Activated B cell treated with CpG ODN at 0.5 μM for 24 hours (primary cell): ENCODE results near the gene ADAMTS12. TPM values are rescaled to one million over a fixed set of nuclear protein-coding genes. Genes with fewer than 3 reads are reported as not detected.

Experiments
- ATAC-seq: fragments of 200-7000 bp; cut with Tn5 transposase; one replicate; pipeline ENCODE4 v1.10.0; 2021; ENCODE audit warnings: low read depth, mild to moderate bottlenecking, moderate library complexity
- CTCF ChIA-PET: fragments of 350-600 bp; sonication (Branson Sonifier 250); formaldehyde crosslinking; loops from one replicate; lab custom pipeline; 2021; ENCODE audit warnings: antibody characterized with exemption; lab: Charles Lee
- POLR2A ChIA-PET: fragments of 350-600 bp; sonication (Branson Sonifier 250); formaldehyde crosslinking; loops from one replicate; lab custom pipeline; 2021; ENCODE audit warnings: antibody characterized with exemption; lab: Charles Lee
- DNase-seq: peaks from one replicate; pipeline ENCODE4 v3.0.0; 2022
- H3K27ac Mint-ChIP-seq: one replicate; pipeline ENCODE4 v1.8.0; 2020; ENCODE audit warnings: mixed read lengths
- H3K27me3 Mint-ChIP-seq: one replicate; pipeline ENCODE4 v1.8.0; 2021; ENCODE audit warnings: mixed read lengths
- H3K36me3 Mint-ChIP-seq: one replicate; pipeline ENCODE4 v1.8.0; 2021; ENCODE audit warnings: low read depth, mixed read lengths
- H3K4me1 Mint-ChIP-seq: one replicate; pipeline ENCODE4 v1.8.0; 2021; ENCODE audit warnings: mixed read lengths
- H3K4me3 Mint-ChIP-seq: one replicate; pipeline ENCODE4 v1.8.0; 2020; ENCODE audit warnings: mild to moderate bottlenecking, mixed read lengths
- H3K9me3 Mint-ChIP-seq: one replicate; pipeline ENCODE4 v1.8.0; 2020; ENCODE audit warnings: mixed read lengths
- CTCF ChIP-seq: fragments of 200-600 bp; IDR thresholded peaks from one replicate; pipeline ENCODE4 v1.8.0; 2022; ENCODE audit warnings: antibody characterized with exemption, mild to moderate bottlenecking
- intact Hi-C: fragments of 100-400 bp; cut with micrococcal nuclease; formaldehyde crosslinking; loops from one replicate; pipeline ENCODE4 v1.15.1; 2024
- total RNA-seq: library from RNA; stranded (reverse); gene quantifications from 2 replicates; pipeline ENCODE4 v1.2.3, GENCODE V29; 2022

Gene ADAMTS12
- total RNA-seq, 1 donor from 2014 or later = not detected

DNA sequence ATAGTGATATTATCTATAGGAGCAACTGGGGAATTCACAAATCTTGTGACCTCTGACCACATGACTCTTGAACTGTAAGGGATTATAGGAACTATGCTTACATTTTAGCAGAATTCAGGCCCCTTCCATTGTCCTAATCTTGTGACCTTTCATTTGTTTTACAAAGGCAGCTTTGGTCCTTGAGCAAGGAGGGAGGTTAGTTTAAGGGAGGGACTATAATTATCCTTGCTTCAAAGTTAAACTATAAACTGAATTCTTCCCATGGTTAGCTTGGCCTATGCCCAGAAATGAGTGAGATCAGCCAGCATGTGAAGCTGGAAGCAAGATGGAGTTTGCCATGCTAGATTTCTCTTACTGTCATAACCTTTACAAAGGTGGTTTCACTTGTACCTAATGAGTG lies 399.8 kb downstream of the ADAMTS12 start:
- no peak overlapping the region for H3K4me3 Mint-ChIP-seq
- ChIA-PET POLR2A (no interaction called here), CTCF (no interaction called here)
- no peaks in the 10 kb centered on the region for H3K36me3 Mint-ChIP-seq
- intact Hi-C loops = no loop called here
- ATAC-seq (no peak), DNase-seq (no peak)
- no peaks in the 10 kb centered on the region for H3K27me3 Mint-ChIP-seq
- no peaks in the 10 kb centered on the region for H3K9me3 Mint-ChIP-seq
- TF ChIP-seq CTCF = no peak
- H3K4me1 Mint-ChIP-seq = no peaks in the 10 kb centered on the region
- no peak overlapping the region for H3K27ac Mint-ChIP-seq

- H3K27me3 Mint-ChIP-seq = no peaks in the 10 kb centered on the region
- intact Hi-C loops = no loop called here
- no peak for TF ChIP-seq CTCF
- H3K9me3 Mint-ChIP-seq = no peaks in the 10 kb centered on the region
- no peak for DNase-seq
- H3K4me3 Mint-ChIP-seq = no peak overlapping the region
- CTCF ChIA-PET = no interaction called here
- POLR2A ChIA-PET = no interaction called here
- H3K27ac Mint-ChIP-seq = no peak overlapping the region
- no peaks in the 10 kb centered on the region for H3K4me1 Mint-ChIP-seq
- ATAC-seq = no peak
- no peaks in the 10 kb centered on the region for H3K36me3 Mint-ChIP-seq
These were observed 401.6 kb downstream of the ADAMTS12 start for GRCh38 chr5:33490071-33490665.

GRCh38 chr5:33489481-33490067 lies 402.2 kb downstream of the ADAMTS12 start:
- intact Hi-C loops = no loop called here
- DNase-seq = no peak
- Mint-ChIP-seq H3K36me3 (no peaks in the 10 kb centered on the region), H3K27ac (no peak overlapping the region), H3K4me1 (no peaks in the 10 kb centered on the region), H3K4me3 (no peak overlapping the region), H3K9me3 (no peaks in the 10 kb centered on the region), H3K27me3 (no peaks in the 10 kb centered on the region)
- CTCF ChIA-PET = no interaction called here
- TF ChIP-seq CTCF = no peak
- POLR2A ChIA-PET = no interaction called here
- no peak for ATAC-seq

- intact Hi-C loops = no loop called here
- Mint-ChIP-seq H3K4me1 (no peaks in the 10 kb centered on the region), H3K27me3 (no peaks in the 10 kb centered on the region), H3K9me3 (no peaks in the 10 kb centered on the region), H3K4me3 (no peak overlapping the region), H3K27ac (no peak overlapping the region), H3K36me3 (no peaks in the 10 kb centered on the region)
- no peak for DNase-seq
- CTCF ChIA-PET = no interaction called here
- no peak for ATAC-seq
- TF ChIP-seq CTCF = no peak
- POLR2A ChIA-PET = no interaction called here
These were observed 403.0 kb downstream of the ADAMTS12 start for GRCh38 chr5:33488558-33489355.

GRCh38 chr5:33487236-33487635 lies 404.6 kb downstream of the ADAMTS12 start:
- Mint-ChIP-seq H3K27me3 (no peaks in the 10 kb centered on the region), H3K36me3 (no peaks in the 10 kb centered on the region), H3K9me3 (no peaks in the 10 kb centered on the region), H3K4me3 (no peak overlapping the region), H3K27ac (no peak overlapping the region), H3K4me1 (no peaks in the 10 kb centered on the region)
- intact Hi-C loops = no loop called here
- no peak for TF ChIP-seq CTCF
- DNase-seq = no peak
- CTCF ChIA-PET = no interaction called here
- POLR2A ChIA-PET = no interaction called here
- ATAC-seq = no peak
